HCT116 (cell line): Measurements from ENCODE around the gene DKK1.

Source experiments
- ATF3 ChIP-seq: IDR thresholded peaks from 2 replicates; pipeline ENCODE4 v1.6.1; 2012
- CTCF ChIP-seq, 3 experiments: fragments of 200-600 bp in 1 of 3; sonication (generic) in 1 of 3; IDR thresholded peaks in 2 of 3; conservative IDR thresholded peaks in 1 of 3; 2 replicates each; pipeline ENCODE4 v1.5.1; 2012 to 2017; ENCODE audit warnings: low read depth in 2 of 3, low read length in 2 of 3, antibody characterized with exemption in 1 of 3, borderline replicate concordance in 1 of 3, control low read depth in 1 of 3, mild to moderate bottlenecking in 1 of 3, mixed read lengths in 1 of 3, mixed run types in 1 of 3, moderate library complexity in 1 of 3; ENCODE audit not compliant: insufficient read depth in 1 of 3
- EGR1 ChIP-seq: IDR thresholded peaks from 2 replicates; pipeline ENCODE4 v1.6.1; 2012; ENCODE audit warnings: low read depth
- EZH2 ChIP-seq: fragments of 200-600 bp; sonication (generic); IDR thresholded peaks from 2 replicates; pipeline ENCODE4 v1.6.1; 2017; ENCODE audit warnings: antibody characterized with exemption, mixed run types
- EZH2phosphoT487 ChIP-seq: fragments of 200-600 bp; IDR thresholded peaks from 2 replicates; pipeline ENCODE4 v1.6.1; 2018; ENCODE audit warnings: antibody characterized with exemption, borderline replicate concordance
- FOSL1 ChIP-seq: IDR thresholded peaks from 2 replicates; pipeline ENCODE4 v1.6.1; 2012; ENCODE audit warnings: low read depth
- MAX ChIP-seq: IDR thresholded peaks from 2 replicates; pipeline ENCODE4 v1.6.1; 2012
- POLR2A ChIP-seq: IDR thresholded peaks from 2 replicates; pipeline ENCODE4 v1.7.0; 2011; ENCODE audit warnings: borderline replicate concordance; ENCODE audit not compliant: insufficient read depth, insufficient read length; ENCODE audit errors: extremely low read depth
- POLR2AphosphoS5 ChIP-seq: IDR thresholded peaks from 2 replicates; pipeline ENCODE4 v1.6.1; 2011; ENCODE audit warnings: mild to moderate bottlenecking, low read depth, low read length, moderate library complexity
- REST ChIP-seq: IDR thresholded peaks from 2 replicates; pipeline ENCODE4 v1.6.1; 2012; ENCODE audit warnings: low read depth
- YY1 ChIP-seq: IDR thresholded peaks from 2 replicates; pipeline ENCODE4 v1.6.1; 2011; ENCODE audit warnings: low read length, low read depth, moderate library complexity, mild to moderate bottlenecking; ENCODE audit not compliant: insufficient replicate concordance; ENCODE audit errors: extremely low read depth
- ZFX ChIP-seq: fragments of 450-650 bp; IDR thresholded peaks from 2 replicates; pipeline ENCODE4 v1.6.1; 2017

- TF ChIP-seq CTCF (IDR thresholded peaks at IDR 0.05 in 2 of 3, conservative IDR thresholded peaks at IDR 0.05 in 1 of 3; ENCODE audit: borderline replicate concordance in 1 of 3, insufficient read depth in 1 of 3, low read depth in 2 of 3, low read length in 2 of 3) (no peak), EZH2phosphoT487 (no peak), EGR1 (no peak), POLR2A (no peak), ZFX (no peak), ATF3 (no peak), FOSL1 (no peak), REST (no peak), YY1 (no peak), MAX (no peak), POLR2AphosphoS5 (no peak), EZH2 (no peak)
Measured at GRCh38 chr10:52300599-52301277, 13.3 kb upstream of the DKK1 start.
